Neural crest cell (in vitro differentiated cells): ENCODE data around the gene CRHR2. TPM values are rescaled to one million over a fixed set of nuclear protein-coding genes. Genes with fewer than 3 reads are reported as not detected.

ENCODE experiments used
- DNase-seq: peaks from one replicate; pipeline ENCODE4 v3.0.0; 2021; ENCODE audit warnings: low read depth, mixed read lengths, low spot score
- H3K27ac Mint-ChIP-seq: one replicate; pipeline ENCODE4 v1.8.0; 2021; ENCODE audit warnings: mild to moderate bottlenecking, mixed read lengths; ENCODE audit not compliant: unreplicated experiment
- H3K27me3 Mint-ChIP-seq: 2 replicates; pipeline ENCODE4 v1.8.0; 2021; ENCODE audit warnings: low read depth, mild to moderate bottlenecking, mixed read lengths
- H3K36me3 Mint-ChIP-seq: 2 replicates; pipeline ENCODE4 v1.8.0; 2021; ENCODE audit warnings: low read depth, mild to moderate bottlenecking, mixed read lengths
- H3K4me1 Mint-ChIP-seq: 2 replicates; pipeline ENCODE4 v1.8.0; 2021; ENCODE audit warnings: mixed read lengths
- H3K4me3 Mint-ChIP-seq: one replicate; pipeline ENCODE4 v1.8.0; 2021; ENCODE audit warnings: mild to moderate bottlenecking, mixed read lengths
- H3K9me3 Mint-ChIP-seq: 2 replicates; pipeline ENCODE4 v1.8.0; 2021; ENCODE audit warnings: mixed read lengths
- total RNA-seq: library from RNA; stranded (reverse); gene quantifications from 2 replicates; pipeline ENCODE4 v1.2.1, GENCODE V29; 2021
- TF ChIP-seq, protein P1 (sequence below): fragments of 200-600 bp; sonication (generic); conservative IDR thresholded peaks from 2 replicates; pipeline ENCODE4 v1.5.0; 2021; ENCODE audit warnings: antibody characterized with exemption, mild to moderate bottlenecking

CRHR2 gene
- total RNA-seq, 1 donor from 2014 or later: not detected

DNA sequence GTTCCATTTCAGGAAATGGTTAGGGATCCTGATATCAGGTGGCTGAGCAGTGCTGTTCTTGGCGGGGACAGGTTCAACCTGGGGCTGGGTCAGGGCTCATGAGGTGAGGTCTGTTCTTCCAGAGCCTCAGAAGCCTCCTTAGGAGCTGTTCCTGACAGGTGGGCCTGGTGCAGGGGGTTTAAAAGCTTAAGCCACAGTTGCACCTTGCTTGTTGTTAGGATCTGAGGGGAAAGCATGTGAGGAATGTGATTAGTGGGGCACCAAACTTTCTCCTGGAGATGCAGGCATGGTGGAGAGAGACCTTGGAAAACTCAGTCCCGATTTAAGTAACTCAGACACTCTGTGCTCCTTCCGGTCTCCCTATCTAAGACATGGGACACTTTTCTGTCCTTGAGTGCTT lies 18.7 kb upstream of the CRHR2 start:
- TF ChIP-seq, protein P1, sequence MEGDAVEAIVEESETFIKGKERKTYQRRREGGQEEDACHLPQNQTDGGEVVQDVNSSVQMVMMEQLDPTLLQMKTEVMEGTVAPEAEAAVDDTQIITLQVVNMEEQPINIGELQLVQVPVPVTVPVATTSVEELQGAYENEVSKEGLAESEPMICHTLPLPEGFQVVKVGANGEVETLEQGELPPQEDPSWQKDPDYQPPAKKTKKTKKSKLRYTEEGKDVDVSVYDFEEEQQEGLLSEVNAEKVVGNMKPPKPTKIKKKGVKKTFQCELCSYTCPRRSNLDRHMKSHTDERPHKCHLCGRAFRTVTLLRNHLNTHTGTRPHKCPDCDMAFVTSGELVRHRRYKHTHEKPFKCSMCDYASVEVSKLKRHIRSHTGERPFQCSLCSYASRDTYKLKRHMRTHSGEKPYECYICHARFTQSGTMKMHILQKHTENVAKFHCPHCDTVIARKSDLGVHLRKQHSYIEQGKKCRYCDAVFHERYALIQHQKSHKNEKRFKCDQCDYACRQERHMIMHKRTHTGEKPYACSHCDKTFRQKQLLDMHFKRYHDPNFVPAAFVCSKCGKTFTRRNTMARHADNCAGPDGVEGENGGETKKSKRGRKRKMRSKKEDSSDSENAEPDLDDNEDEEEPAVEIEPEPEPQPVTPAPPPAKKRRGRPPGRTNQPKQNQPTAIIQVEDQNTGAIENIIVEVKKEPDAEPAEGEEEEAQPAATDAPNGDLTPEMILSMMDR: no peak
- DNase-seq: no peak
- no peak overlapping the region for H3K27ac Mint-ChIP-seq
- H3K4me3 Mint-ChIP-seq: no peak overlapping the region
- H3K4me1 Mint-ChIP-seq: no peaks in the 10 kb centered on the region
- peaks cover 18% of the 10 kb centered on the region for H3K27me3 Mint-ChIP-seq
- no peaks in the 10 kb centered on the region for H3K9me3 Mint-ChIP-seq
- no peaks in the 10 kb centered on the region for H3K36me3 Mint-ChIP-seq

DNA sequence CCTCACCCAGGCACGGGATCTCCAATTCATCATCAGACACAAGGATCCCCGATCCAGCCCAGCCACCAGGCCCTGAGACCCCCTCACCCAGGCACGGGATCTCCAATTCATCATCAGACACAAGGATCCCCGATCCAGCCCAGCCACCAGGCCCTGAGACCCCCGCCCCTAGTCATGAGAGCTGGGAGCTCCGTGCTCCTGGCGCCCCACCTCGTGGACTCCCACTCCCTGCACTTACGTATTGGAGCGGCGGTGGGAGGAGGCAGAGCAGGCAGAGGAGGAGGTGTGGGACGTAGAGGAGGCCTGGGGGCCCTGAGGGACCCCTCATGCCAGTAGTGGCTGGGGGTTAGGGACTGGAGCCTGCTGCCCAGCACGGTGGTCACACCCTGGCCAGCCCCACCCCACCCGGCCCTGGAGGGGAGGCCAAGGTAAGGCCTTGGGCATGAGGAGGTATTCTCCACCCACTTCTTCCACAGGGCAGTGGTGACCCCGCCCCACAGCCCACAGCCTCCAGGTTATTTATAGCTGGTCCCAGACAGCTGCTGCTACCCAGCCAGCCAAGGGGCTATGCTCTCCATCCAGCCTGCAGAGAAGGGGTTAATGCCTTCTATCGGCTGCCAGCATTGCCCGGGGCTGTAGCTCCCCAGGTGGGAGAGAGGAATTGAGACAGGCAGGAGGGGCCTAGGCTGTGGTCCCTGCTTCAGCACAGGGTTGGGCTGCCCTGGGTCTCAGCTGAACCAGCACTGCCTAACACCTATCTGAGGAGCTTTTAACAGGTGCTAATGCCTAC lies 17.6 kb upstream of the CRHR2 start:
- H3K36me3 Mint-ChIP-seq: no peaks in the 10 kb centered on the region
- H3K9me3 Mint-ChIP-seq: no peaks in the 10 kb centered on the region
- no peak overlapping the region for H3K27ac Mint-ChIP-seq
- H3K4me1 Mint-ChIP-seq: no peaks in the 10 kb centered on the region
- TF ChIP-seq, protein P1: no peak
- H3K27me3 Mint-ChIP-seq: peaks cover 18% of the 10 kb centered on the region
- no peak overlapping the region for H3K4me3 Mint-ChIP-seq
- no peak for DNase-seq

- Mint-ChIP-seq H3K27ac (no peak overlapping the region), H3K4me1 (no peaks in the 10 kb centered on the region), H3K4me3 (no peak overlapping the region), H3K27me3 (peaks cover 18% of the 10 kb centered on the region), H3K9me3 (no peaks in the 10 kb centered on the region), H3K36me3 (no peaks in the 10 kb centered on the region)
- TF ChIP-seq, protein P1: no peak
- DNase-seq: no peak
Measured at GRCh38 chr7:30698481-30698880, 16.2 kb upstream of the CRHR2 start.

- no peak overlapping the region for H3K27ac Mint-ChIP-seq
- H3K9me3 Mint-ChIP-seq: no peaks in the 10 kb centered on the region
- no peaks in the 10 kb centered on the region for H3K36me3 Mint-ChIP-seq
- no peaks in the 10 kb centered on the region for H3K4me1 Mint-ChIP-seq
- TF ChIP-seq, protein P1: no peak
- no peak for DNase-seq
- peaks cover 14% of the 10 kb centered on the region for H3K27me3 Mint-ChIP-seq
- H3K4me3 Mint-ChIP-seq: no peak overlapping the region
Measured at GRCh38 chr7:30697719-30698460, 15.6 kb upstream of the CRHR2 start.

- Mint-ChIP-seq H3K9me3 (no peaks in the 10 kb centered on the region), H3K27me3 (no peaks in the 10 kb centered on the region), H3K27ac (no peak overlapping the region), H3K36me3 (no peaks in the 10 kb centered on the region), H3K4me3 (no peak overlapping the region), H3K4me1 (no peaks in the 10 kb centered on the region)
- no peak for DNase-seq
- TF ChIP-seq, protein P1: no peak
Measured at GRCh38 chr7:30694774-30695721, 12.8 kb upstream of the CRHR2 start.
